PFSK-1 (cell line): ENCODE data around the gene DNAJB8.

Source experiments
- POLR2AphosphoS5 ChIP-seq: IDR thresholded peaks from 2 replicates; pipeline ENCODE4 v1.6.1; 2012; ENCODE audit warnings: low read depth, mild to moderate bottlenecking, control low read depth, low read length, moderate library complexity
- SIN3A ChIP-seq: IDR thresholded peaks from 2 replicates; pipeline ENCODE4 v1.6.1; 2012; ENCODE audit warnings: mild to moderate bottlenecking, low read length, moderate library complexity, borderline replicate concordance; ENCODE audit not compliant: insufficient read depth
- TF ChIP-seq, protein P1 (sequence below), 2 experiments: IDR thresholded peaks; 2 replicates each; pipeline versions ENCODE4 v1.6.1 to v1.8.0; 2011 to 2012; ENCODE audit warnings: low read depth in 2 of 2, low read length in 2 of 2, control low read depth in 1 of 2, inconsistent platforms in 1 of 2, mild to moderate bottlenecking in 1 of 2, moderate library complexity in 1 of 2; ENCODE audit not compliant: insufficient read depth in 1 of 2

DNA sequence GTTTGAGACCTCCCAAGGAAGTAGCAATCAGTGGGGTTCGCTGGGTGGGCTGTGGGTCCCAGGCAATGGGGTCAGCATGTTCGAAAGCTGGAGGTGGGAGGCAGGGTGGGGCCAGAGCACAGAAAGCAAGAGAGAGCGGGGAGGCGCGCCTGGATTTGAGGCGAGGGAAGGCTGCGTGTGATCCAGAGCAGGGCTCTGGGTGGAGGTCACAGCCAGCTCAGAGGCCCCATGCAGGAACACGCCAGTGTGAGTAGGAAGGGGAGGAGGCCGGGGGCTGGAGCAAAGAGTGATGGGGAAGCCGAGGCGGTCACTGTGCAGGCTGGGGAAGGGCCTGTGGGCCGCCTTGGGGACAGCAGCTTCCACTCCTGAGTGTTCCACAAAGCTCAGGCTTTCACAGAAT, 8.8 kb downstream of the DNAJB8 start:
- TF ChIP-seq POLR2AphosphoS5: no peak
- no peak for TF ChIP-seq SIN3A
- TF ChIP-seq, protein P1, sequence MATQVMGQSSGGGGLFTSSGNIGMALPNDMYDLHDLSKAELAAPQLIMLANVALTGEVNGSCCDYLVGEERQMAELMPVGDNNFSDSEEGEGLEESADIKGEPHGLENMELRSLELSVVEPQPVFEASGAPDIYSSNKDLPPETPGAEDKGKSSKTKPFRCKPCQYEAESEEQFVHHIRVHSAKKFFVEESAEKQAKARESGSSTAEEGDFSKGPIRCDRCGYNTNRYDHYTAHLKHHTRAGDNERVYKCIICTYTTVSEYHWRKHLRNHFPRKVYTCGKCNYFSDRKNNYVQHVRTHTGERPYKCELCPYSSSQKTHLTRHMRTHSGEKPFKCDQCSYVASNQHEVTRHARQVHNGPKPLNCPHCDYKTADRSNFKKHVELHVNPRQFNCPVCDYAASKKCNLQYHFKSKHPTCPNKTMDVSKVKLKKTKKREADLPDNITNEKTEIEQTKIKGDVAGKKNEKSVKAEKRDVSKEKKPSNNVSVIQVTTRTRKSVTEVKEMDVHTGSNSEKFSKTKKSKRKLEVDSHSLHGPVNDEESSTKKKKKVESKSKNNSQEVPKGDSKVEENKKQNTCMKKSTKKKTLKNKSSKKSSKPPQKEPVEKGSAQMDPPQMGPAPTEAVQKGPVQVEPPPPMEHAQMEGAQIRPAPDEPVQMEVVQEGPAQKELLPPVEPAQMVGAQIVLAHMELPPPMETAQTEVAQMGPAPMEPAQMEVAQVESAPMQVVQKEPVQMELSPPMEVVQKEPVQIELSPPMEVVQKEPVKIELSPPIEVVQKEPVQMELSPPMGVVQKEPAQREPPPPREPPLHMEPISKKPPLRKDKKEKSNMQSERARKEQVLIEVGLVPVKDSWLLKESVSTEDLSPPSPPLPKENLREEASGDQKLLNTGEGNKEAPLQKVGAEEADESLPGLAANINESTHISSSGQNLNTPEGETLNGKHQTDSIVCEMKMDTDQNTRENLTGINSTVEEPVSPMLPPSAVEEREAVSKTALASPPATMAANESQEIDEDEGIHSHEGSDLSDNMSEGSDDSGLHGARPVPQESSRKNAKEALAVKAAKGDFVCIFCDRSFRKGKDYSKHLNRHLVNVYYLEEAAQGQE (IDR thresholded peaks at IDR 0.05; ENCODE audit: insufficient read depth in 1 of 2, low read depth in 2 of 2, low read length in 2 of 2): no peak
